BE2C (cell line): Measurements from ENCODE around the gene PSD4.

Experiments
- DNase-seq: peaks from one replicate; pipeline ENCODE4 v3.0.0-alpha.2; 2020
- H3K27me3 ChIP-seq: fragments of 250-450 bp; sonication (Bioruptor Pico); 2 replicates; pipeline ENCODE4 v1.5.1; 2020; ENCODE audit warnings: mild to moderate bottlenecking
- H3K36me3 ChIP-seq: fragments of 250-450 bp; sonication (Bioruptor Pico); 2 replicates; pipeline ENCODE4 v1.5.1; 2020; ENCODE audit warnings: mild to moderate bottlenecking
- H3K4me1 ChIP-seq: fragments of 250-450 bp; sonication (Bioruptor Pico); 2 replicates; pipeline ENCODE4 v1.5.1; 2020
- H3K4me3 ChIP-seq: 2 replicates; pipeline ENCODE4 v1.5.1; 2011; ENCODE audit warnings: low read depth, low read length
- H3K9me3 ChIP-seq: fragments of 250-450 bp; sonication (Bioruptor Pico); 2 replicates; pipeline ENCODE4 v1.5.1; 2020
- TF ChIP-seq, protein P1 (sequence below): IDR thresholded peaks from 2 replicates; pipeline ENCODE4 v1.5.1; 2012; ENCODE audit warnings: mild to moderate bottlenecking, low read depth, low read length

The PSD4 gene

DNA sequence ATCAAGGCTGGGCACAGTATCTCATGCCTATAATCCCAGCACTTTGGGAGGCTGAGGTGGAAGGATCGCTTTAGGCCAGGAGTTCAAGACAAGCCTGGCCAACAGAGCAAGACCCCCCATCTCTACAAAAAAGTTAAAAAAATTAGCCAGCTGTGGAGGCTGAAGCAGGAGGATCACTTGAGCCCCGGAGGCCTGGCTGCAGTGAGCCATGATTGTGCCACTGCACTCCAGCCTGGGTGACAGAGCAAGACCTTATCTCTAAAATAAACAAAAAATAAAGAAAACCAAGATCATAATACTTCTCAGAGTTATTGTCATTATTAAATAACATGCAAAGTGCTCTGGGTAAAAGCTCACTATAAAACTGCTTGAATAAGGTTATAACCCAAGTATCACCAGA lies 31.5 kb upstream of the PSD4 start:
- Histone ChIP-seq H3K27me3 (no peaks in the 10 kb centered on the region), H3K36me3 (no peaks in the 10 kb centered on the region), H3K4me3 (no peak overlapping the region), H3K4me1 (no peaks in the 10 kb centered on the region), H3K9me3 (no peaks in the 10 kb centered on the region)
- DNase-seq = no peak
- TF ChIP-seq, protein P1, sequence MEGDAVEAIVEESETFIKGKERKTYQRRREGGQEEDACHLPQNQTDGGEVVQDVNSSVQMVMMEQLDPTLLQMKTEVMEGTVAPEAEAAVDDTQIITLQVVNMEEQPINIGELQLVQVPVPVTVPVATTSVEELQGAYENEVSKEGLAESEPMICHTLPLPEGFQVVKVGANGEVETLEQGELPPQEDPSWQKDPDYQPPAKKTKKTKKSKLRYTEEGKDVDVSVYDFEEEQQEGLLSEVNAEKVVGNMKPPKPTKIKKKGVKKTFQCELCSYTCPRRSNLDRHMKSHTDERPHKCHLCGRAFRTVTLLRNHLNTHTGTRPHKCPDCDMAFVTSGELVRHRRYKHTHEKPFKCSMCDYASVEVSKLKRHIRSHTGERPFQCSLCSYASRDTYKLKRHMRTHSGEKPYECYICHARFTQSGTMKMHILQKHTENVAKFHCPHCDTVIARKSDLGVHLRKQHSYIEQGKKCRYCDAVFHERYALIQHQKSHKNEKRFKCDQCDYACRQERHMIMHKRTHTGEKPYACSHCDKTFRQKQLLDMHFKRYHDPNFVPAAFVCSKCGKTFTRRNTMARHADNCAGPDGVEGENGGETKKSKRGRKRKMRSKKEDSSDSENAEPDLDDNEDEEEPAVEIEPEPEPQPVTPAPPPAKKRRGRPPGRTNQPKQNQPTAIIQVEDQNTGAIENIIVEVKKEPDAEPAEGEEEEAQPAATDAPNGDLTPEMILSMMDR = no peak

DNA sequence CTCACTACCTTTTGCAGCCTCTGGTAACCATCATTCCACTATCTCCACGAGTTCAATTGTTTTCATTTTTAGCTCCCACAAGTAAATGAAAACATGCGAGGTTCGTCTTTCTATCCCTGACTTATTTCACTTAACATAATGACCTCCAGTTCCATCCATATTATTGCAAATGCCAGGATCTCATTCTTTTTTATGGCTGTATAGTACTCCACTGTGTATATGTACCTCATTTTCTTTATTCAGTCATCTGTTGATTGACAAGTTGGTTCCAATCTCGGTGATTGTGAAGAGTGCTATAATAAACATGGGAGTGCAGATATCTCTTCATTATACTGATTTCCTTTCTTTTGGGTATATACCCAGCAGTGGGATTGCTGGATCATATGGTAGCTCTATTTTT lies 29.5 kb upstream of the PSD4 start:
- no peak overlapping the region for H3K4me3 ChIP-seq
- no peaks in the 10 kb centered on the region for H3K9me3 ChIP-seq
- DNase-seq = no peak
- H3K36me3 ChIP-seq = no peaks in the 10 kb centered on the region
- TF ChIP-seq, protein P1 = no peak
- no peaks in the 10 kb centered on the region for H3K4me1 ChIP-seq
- H3K27me3 ChIP-seq = no peaks in the 10 kb centered on the region

DNA sequence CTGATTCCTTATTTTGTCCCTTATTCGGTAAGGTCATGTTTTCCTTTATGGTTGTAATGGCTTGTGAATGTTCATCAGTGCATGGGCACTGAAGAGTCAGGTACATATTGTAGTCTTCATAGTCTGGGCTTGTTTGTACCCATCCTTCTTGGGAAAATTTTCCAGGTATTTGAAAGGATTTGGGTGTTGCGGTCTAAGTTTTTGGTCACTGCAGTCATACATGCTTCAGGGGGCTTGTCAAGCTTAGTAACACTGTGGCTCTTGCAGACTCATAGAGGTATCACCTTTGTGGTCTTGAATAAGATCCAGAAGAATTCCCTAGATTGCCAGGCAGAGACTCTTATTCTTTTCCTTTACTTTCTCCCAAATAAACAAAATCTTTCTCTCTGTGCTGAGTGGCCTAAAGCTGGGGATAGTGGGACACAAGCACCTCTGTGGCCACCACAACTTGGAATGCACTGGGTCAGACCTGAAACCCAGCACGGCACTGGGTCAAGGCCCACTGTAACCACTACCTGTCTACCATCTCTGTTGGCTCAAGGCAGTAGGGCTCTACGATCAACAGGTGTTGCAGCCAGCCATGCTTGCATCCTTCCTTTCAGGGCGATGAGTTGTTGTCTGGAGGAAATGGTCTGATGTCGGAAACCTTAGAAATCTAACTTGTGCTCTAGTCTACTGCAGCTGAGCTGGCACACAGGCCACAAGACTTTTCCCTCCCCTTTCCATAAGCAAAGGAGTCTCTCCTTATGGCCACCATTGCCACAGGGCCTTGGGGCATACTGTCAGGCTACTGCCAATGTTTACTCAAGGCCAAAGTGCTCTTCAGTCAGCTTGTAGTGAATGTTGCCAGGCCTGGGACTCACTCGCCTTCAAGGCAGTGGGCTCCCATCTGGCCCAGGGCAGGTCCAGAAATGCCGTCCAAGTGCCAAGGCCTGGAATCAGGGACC lies 24.9 kb upstream of the PSD4 start:
- H3K36me3 ChIP-seq = no peaks in the 10 kb centered on the region
- H3K4me1 ChIP-seq = no peaks in the 10 kb centered on the region
- H3K9me3 ChIP-seq = no peaks in the 10 kb centered on the region
- DNase-seq = no peak
- no peaks in the 10 kb centered on the region; the same call in 1 of the 2 replicates for H3K27me3 ChIP-seq
- H3K4me3 ChIP-seq = no peak overlapping the region
- TF ChIP-seq, protein P1 = no peak

DNA sequence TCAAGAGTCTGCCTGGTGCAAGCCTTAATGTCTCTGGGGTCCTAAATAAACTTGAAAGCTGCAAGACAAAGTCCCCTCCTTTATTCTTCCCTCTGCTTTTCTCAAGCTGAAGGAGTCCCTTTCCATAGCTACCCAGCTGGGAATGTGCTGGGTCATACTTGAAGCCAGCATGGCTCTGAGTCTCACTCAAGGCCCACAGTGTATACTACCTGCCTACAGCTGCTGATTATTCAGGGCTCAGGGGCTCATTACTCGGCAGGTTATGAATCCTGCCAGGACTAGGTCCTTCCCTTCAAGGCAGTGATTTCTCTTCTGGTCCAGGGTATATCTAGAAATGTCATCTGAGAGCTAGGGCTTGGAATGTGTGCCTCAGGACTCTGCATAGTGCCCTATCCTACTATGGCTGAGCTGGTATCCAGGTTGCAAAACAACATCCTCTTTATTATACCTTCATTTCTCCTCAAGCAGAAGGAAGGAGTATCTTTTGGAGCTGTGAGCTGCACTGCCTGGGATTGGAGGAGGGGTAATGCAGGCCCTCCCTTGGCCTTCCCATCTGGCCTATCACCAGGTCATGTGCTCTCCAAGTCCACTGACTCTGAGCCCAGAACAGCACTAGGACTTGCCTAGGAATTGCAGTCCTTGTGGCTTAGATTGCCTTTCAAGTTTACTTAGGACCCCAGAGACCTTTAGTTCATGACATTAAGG lies 24.1 kb upstream of the PSD4 start:
- Histone ChIP-seq H3K4me3 (no peak overlapping the region), H3K4me1 (no peaks in the 10 kb centered on the region), H3K36me3 (no peaks in the 10 kb centered on the region), H3K9me3 (no peaks in the 10 kb centered on the region), H3K27me3 (no peaks in the 10 kb centered on the region; the same call in 1 of the 2 replicates)
- no peak for DNase-seq
- TF ChIP-seq, protein P1 = no peak

DNA sequence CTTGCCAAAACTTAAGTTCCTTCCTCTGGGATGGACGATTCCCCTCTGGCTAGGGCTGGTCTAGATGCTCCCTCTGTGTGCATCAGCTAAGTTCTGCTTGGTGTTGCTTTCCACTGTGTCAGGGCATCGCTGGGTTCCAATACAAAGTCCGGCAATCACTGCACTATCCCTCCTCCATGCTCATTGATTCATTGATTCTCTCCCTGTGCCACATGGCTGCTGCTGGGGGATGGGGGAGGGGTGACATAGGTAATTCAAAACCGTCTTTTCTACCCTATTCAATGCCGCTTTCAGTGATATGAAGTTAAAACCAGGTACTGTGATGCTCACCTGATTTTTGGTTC lies 23.5 kb upstream of the PSD4 start:
- no peak for DNase-seq
- TF ChIP-seq, protein P1 = no peak
- no peaks in the 10 kb centered on the region for H3K36me3 ChIP-seq
- H3K27me3 ChIP-seq = no peaks in the 10 kb centered on the region; the same call in 1 of the 2 replicates
- H3K9me3 ChIP-seq = no peaks in the 10 kb centered on the region
- H3K4me1 ChIP-seq = no peaks in the 10 kb centered on the region
- H3K4me3 ChIP-seq = no peak overlapping the region

DNA sequence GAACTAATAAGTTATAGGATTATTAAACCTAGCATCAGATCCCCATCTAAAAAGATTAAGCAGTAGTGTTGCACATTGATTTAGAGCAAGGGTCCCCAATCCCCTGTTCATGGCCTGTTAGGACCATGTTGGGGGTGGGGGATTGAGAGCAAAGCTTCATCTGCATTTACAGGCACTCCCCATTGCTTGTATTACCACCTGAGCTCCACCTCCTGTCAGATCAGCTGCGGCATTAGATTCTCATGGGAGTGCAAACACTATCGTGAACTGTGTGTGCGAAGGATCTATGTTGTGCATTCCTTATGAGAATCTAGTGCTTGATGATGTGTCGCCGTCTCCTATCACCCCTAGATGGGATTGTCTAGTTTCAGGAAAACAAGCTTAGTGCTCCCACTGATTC lies 18.4 kb upstream of the PSD4 start:
- Histone ChIP-seq H3K36me3 (no peaks in the 10 kb centered on the region), H3K27me3 (peaks cover 4% of the 10 kb centered on the region), H3K4me1 (no peaks in the 10 kb centered on the region), H3K4me3 (no peak overlapping the region), H3K9me3 (no peaks in the 10 kb centered on the region)
- DNase-seq = no peak
- TF ChIP-seq, protein P1 = no peak
